GM23338 (cell line): Measurements from ENCODE around the gene ABHD10.

Experiments used
- CREB1 ChIP-seq: fragments of 250-450 bp; sonication (Bioruptor Pico); IDR thresholded peaks from 2 replicates; pipeline ENCODE4 v1.5.0; 2020; ENCODE audit warnings: low read depth, mild to moderate bottlenecking, moderate library complexity
- CTCF ChIP-seq, 2 experiments: fragments of 200-600 bp in 1 of 2; sonication (generic) in 1 of 2; conservative IDR thresholded peaks; 2 replicates each; pipeline versions ENCODE4 v1.5.1 to v1.6.1; 2016 to 2017; ENCODE audit warnings: antibody characterized with exemption in 2 of 2, low read depth in 2 of 2, mild to moderate bottlenecking in 2 of 2, moderate library complexity in 1 of 2
- EZH2 ChIP-seq: fragments of 200-600 bp; sonication (generic); IDR thresholded peaks from one replicate; pipeline ENCODE4 v1.8.0; 2017; ENCODE audit warnings: antibody characterized with exemption, mild to moderate bottlenecking, low read depth; ENCODE audit not compliant: unreplicated experiment
- EZH2phosphoT487 ChIP-seq: fragments of 200-600 bp; sonication (generic); IDR thresholded peaks from one replicate; pipeline ENCODE4 v1.8.1; 2018; ENCODE audit warnings: antibody characterized with exemption; ENCODE audit not compliant: unreplicated experiment
- POLR2AphosphoS5 ChIP-seq: IDR thresholded peaks from 2 replicates; pipeline ENCODE4 v1.6.1; 2016; ENCODE audit warnings: antibody characterized with exemption, low read depth
- REST ChIP-seq: IDR thresholded peaks from one replicate; pipeline ENCODE4 v1.6.1; 2018; ENCODE audit warnings: antibody characterized with exemption; ENCODE audit not compliant: unreplicated experiment
- ZNF114 ChIP-seq: fragments of 250-450 bp; sonication (Bioruptor Pico); IDR thresholded peaks from 2 replicates; pipeline ENCODE4 v1.5.0; 2020; ENCODE audit warnings: mild to moderate bottlenecking, moderate library complexity

GRCh38 chr3:111984636-111985298, 5.9 kb downstream of the ABHD10 start:
- no peak for TF ChIP-seq REST
- TF ChIP-seq CTCF (conservative IDR thresholded peaks at IDR 0.05; ENCODE audit: low read depth in 2 of 2): no peak
- TF ChIP-seq EZH2: no peak
- no peak for TF ChIP-seq EZH2phosphoT487
- TF ChIP-seq CREB1: no peak
- no peak for TF ChIP-seq ZNF114
- TF ChIP-seq POLR2AphosphoS5: no peak
